ENCODE measurements around the gene INHBB.

The INHBB gene

GRCh38 chr2:120360307-120360855, 14.4 kb downstream of the INHBB start:
- DNase-seq: no peak

GRCh38 chr2:120362926-120363325, 17.0 kb downstream of the INHBB start:
- DNase-seq: no peak

DNA sequence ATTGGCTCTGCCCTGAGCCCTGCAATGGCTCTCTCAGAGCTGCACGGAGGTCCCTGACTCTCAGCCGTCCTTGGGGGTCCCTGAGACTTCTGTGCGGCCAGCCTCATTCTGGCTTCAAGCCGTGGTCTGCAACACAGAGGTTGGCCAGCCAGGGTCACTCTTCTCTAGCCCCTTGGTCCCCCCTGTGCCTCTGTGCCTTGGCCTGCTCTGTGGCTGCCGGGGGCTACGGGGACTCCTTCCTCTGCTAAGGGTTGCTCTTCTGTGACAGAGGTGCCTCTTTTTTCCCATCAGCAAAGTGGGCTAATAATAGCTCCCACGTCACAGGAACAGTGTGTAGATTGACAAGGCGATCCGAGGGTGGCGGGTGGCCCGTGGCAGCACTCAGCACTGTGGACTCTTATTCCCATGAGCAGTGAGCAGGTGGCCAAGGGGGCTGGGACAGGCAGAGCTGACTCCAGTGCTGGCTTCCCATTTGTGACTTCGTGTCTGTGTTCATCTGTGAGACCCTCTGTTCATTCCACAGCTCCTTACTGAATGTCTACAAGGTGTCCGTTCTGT, 19.4 kb downstream of the INHBB start:
- no peak for DNase-seq

DNA sequence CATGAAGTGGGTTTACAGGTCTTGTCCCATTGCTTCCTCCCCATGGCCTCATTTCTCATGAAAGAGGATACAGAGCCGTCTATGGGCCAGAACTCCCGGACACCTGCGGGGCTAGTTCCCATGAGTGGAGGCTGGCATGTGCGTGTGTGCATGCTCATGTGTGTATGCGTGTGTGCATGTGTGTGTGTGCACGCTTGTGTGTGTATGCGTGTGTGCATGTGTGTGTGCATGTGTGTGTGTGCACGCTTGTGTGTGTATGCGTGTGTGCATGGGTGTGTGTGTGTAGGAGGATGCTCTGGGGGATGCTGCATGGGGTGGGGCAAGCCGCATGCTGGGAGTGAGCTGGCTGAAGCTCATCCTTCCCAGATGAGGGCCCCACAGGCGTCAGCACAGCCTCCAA, 20.8 kb downstream of the INHBB start:
- no peak for DNase-seq

- no peak for DNase-seq
These were observed 21.3 kb downstream of the INHBB start for GRCh38 chr2:120367221-120367620.

- DNase-seq: no peak
These were observed 21.7 kb downstream of the INHBB start for GRCh38 chr2:120367649-120368048.

- DNase-seq: no peak
These were observed 22.1 kb downstream of the INHBB start for GRCh38 chr2:120368086-120368485.

DNA sequence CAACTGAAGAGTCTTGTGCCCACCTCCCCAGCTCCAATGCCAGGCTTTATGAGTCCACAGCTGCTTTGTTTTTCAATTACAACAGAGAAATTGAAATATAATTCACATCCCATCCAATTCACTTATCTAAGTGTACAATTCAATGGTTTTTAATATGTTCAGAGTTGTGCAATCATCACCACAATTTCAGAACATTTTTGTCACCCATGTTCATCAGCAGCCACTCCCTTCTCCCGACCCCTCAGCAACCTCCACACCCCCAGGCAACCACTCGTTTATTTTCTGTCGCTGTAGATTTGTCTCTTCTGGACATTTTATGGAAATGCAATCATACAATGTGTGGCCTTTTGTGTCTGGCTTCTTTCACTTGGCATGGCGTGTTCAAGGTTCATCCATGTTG, 23.3 kb downstream of the INHBB start:
- no peak for DNase-seq

DNA sequence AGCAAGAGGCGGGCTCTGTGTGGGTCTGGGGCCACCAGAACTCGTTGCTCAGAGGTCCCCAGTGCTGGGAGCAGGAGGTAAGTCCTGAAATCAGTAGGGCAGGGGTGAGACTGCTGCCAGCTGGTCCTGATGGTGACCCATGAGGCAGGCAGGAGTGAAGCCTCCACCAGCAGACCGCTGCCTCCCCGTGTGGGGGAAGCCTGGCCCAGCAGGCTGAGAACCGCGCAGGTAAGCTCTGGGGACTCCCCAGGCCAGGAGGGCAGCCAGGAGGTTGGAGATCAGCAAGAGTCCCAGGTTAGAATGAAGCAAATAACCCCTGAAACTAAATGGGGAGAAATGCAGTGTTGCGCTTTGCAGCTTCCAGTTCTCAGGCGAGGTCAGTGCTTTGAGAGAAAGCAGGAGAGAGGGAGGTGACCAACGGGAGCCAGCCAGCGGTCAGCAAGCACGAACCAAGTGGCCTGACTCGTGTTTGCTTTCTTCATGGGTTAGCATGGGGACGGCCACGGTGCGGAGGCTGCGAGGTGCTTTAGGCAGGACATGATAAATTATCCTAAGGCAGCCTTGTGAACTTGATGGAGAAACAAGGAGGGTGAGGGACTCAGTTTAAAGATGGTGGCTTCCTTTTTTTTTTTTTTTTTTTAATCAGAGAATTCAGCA, 26.2 kb downstream of the INHBB start:
- DNase-seq: no peak

DNA sequence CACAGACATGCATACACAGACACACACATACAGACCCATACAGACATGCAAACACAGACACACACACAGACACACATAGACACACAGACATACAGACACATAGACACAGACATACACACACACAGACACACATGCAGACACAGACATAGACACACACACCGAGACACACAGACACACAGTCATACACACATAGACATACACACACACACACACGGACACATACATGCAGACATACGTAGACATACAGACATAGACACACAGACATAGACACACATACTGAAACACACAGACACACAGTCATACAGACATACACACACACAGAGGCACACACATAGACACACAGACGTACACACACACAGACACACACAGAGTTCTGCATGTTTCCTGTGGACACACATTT, 26.9 kb downstream of the INHBB start:
- no peak for DNase-seq

DNA sequence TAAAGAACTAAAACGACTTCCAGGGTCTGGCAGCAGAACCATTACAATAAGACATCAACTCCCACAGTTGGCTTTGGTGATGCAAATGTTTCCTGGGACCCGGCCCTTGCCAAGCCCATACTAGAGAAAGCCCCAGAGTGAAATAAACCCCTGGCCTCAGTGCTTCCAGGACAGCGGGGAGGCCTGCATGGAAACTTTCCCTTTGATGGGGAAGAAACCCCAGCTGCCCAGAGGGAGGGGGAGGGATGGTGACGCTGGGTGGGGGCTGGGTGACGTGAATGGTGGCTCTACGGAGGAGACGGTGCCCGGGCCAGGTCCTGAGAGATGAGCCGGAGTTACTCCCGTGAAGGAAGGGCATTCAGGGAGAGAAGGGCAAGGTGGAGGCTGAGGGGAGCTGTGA, 27.5 kb downstream of the INHBB start:
- DNase-seq: no peak

DNA sequence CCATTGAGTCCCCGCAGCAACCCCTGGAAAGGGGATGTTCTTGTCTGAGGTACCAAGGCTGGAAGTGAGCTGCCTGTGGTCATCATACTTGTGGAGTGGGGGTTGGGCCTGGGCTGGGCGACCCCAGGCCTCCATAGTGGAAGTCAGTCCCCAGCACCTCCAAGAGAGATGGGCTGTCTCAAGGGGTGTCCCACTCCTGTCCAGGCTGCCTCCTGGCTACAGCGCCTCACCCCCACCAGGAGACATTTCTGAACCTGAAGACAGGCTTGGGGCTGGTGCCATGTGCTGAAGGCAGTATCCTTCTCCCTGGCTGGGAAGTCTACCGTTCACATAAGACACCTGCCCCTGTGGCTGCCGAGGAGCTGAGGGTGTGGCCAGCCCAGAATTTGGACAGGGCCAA, 28.9 kb downstream of the INHBB start:
- DNase-seq: no peak

GRCh38 chr2:120375251-120376020, 29.5 kb downstream of the INHBB start:
- DNase-seq: no peak

DNA sequence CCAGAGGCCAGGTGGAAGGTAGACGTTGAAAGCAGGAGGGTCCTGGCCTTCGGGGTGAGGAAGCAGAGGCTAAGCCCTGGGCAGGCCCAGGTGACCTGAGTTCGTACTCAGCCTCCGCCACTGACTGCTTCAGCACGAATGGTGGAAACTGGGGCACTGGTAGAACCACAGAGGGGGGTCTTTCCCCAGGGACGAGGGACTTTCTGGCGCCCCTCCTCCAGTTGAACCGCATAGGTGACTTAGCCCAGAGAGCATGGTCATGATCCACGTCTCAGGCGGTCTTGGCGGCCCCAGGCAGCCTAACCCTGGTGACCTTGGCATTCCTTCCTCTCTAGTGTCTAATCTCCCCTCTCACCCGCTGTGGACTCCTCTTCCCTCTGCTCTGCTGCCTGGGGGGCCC, 30.2 kb downstream of the INHBB start:
- no peak for DNase-seq

DNA sequence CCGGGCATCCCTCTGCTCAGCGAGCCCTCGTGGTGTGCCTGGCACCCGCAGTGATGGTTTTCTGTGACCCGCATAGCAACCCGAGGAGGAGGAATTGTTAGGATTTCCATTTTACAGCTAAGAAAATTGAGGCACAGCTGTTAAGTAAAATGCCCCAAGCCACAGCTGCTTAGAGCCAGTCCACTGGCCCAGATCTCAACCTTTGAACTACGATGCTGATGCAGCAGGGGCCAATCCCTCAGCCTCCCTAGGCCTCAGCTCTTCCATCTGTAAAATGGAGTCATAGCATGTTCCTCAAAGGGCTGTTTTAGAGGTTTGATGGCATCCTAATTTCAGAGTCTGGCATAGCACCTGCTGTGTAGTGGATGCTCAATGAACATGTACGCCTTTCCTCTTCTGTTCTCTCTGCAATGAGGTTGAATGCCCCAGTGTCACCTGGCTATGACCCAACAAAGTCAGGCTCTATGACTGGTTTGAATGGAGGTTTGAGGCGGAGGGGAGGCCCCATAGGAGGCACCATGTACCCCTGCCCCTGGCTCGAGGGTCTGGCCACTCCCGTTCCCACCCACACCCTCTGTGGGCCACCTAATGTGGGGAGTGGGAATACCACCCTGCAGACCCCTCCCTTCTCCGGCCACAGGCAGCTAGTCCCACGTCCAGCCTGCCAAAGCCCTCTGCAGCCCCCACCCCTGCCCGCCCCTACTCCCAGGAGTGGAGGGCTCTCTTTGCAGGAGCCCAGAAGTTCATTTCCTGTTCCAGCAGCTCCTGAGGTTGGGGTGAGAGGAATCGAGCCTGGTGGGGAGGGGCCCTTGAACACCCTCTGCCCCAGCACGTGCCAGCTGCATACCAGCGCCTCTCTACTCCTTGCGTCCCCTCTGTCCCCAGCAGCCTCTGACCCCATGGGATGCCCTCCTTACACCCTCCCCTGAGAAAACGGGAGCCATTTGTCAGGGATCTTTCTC, 31.0 kb downstream of the INHBB start:
- DNase-seq: no peak

GRCh38 chr2:120378605-120379004, 32.7 kb downstream of the INHBB start:
- no peak for DNase-seq

DNA sequence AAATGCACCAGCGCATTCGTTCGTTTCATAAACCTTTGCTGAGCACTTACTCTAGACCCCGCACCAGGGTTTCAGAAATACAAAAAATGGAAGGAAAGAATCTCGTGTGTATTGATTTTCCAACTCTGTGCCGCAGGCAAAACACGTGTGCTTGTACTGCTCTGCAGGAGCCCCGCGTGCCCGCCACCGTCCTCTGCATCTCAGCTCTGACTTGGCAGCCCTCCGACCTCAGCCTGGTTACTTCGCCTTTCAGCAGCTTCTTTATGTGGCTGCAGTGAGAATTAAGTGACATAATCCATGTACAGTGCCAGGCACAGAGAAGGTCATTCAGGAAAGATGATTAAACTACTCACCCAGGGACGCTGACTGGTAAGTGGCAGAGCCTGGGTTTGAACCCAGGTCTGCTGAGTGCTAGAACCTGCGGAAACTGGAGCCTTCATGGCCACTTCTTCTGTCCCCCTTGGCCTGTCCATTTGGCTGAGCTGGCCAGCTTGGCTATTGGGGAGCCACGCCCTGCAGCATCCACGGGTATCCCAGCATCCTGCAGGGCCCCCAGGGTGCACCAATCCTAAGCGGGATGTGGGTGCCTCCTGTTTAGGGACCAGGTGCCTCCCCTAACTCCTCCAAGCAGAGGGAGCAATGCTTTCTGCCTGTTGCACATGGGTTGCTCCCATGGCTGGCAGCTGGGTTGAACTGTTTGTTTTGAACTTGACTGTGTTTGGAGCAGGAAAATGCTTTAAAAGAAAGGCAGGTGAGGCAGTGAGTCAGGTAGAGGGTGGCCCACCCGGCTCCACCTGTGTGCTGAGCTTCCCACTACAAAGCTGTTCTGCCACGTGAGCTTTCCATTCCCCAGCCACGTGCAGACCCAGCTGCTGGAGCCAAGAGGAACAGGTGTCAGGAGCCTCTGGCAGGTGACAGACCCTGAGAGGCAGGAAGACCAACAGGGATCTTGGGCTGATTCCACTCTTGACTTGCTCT, 34.3 kb downstream of the INHBB start:
- DNase-seq: peak; percentile 83

GRCh38 chr2:120381192-120381591, 35.3 kb downstream of the INHBB start:
- DNase-seq: no peak

- no peak for DNase-seq
These were observed 35.7 kb downstream of the INHBB start for GRCh38 chr2:120381661-120382060.

GRCh38 chr2:120382541-120383144, 36.7 kb downstream of the INHBB start:
- DNase-seq: no peak

GRCh38 chr2:120383191-120383590, 37.3 kb downstream of the INHBB start:
- no peak for DNase-seq
